Mesenchymal stem cell (in vitro differentiated cells and primary cell): Measurements from ENCODE around the gene DDX10.

Experiments
- DNase-seq: peaks from one replicate; pipeline ENCODE4 v3.0.0-alpha.2; 2013
- H2AFZ ChIP-seq: one replicate; pipeline ENCODE4 v1.6.1; 2013; ENCODE audit warnings: low read depth, mild to moderate bottlenecking, control low read depth, inconsistent platforms, low read length, moderate library complexity
- H2AK5ac ChIP-seq: 2 replicates; pipeline ENCODE4 v1.6.1; 2013; ENCODE audit warnings: low read length, moderate library complexity, mild to moderate bottlenecking, inconsistent platforms; ENCODE audit not compliant: severe bottlenecking
- H2BK120ac ChIP-seq: one replicate; pipeline ENCODE4 v1.6.1; 2013; ENCODE audit warnings: low read depth, mild to moderate bottlenecking, inconsistent platforms, low read length, moderate library complexity
- H2BK12ac ChIP-seq, 2 experiments: one replicate each; pipeline ENCODE4 v1.6.1; 2013; ENCODE audit warnings: inconsistent platforms in 2 of 2, low read length in 2 of 2, mild to moderate bottlenecking in 2 of 2, moderate library complexity in 2 of 2, control low read depth in 1 of 2
- H2BK15ac ChIP-seq: one replicate; pipeline ENCODE4 v1.6.1; 2013; ENCODE audit warnings: mild to moderate bottlenecking, low read depth, inconsistent platforms; ENCODE audit not compliant: poor library complexity, severe bottlenecking
- H2BK5ac ChIP-seq: 2 replicates; pipeline ENCODE4 v1.6.1; 2013; ENCODE audit warnings: low read depth, mild to moderate bottlenecking, low read length, control low read depth, inconsistent platforms; ENCODE audit not compliant: poor library complexity, severe bottlenecking
- H3K14ac ChIP-seq, 2 experiments: one replicate each; pipeline ENCODE4 v1.6.1; 2013; ENCODE audit warnings: inconsistent platforms in 2 of 2, low read length in 2 of 2, control low read depth in 1 of 2, mild to moderate bottlenecking in 1 of 2, moderate library complexity in 1 of 2
- H3K18ac ChIP-seq, 2 experiments: one replicate each; pipeline ENCODE4 v1.6.1; 2013; ENCODE audit warnings: inconsistent platforms in 2 of 2, low read length in 2 of 2, control low read depth in 1 of 2, low read depth in 1 of 2, mild to moderate bottlenecking in 1 of 2
- H3K23ac ChIP-seq, 2 experiments: one replicate each; pipeline ENCODE4 v1.6.1; 2013; ENCODE audit warnings: inconsistent platforms in 2 of 2, low read length in 2 of 2, mild to moderate bottlenecking in 2 of 2, moderate library complexity in 2 of 2, control low read depth in 1 of 2
- H3K27ac ChIP-seq: 2 replicates; pipeline ENCODE4 v1.5.1; 2013; ENCODE audit warnings: mild to moderate bottlenecking, moderate library complexity, low read length, control low read depth, inconsistent platforms; ENCODE audit not compliant: poor library complexity, severe bottlenecking
- H3K27me3 ChIP-seq, 2 experiments: 2 replicates each; pipeline versions ENCODE4 v1.6.1 to v1.7.0; 2013; ENCODE audit warnings: low read length in 2 of 2, mild to moderate bottlenecking in 2 of 2, moderate library complexity in 2 of 2, control low read depth in 1 of 2, inconsistent platforms in 1 of 2; ENCODE audit not compliant: control insufficient read depth in 1 of 2, insufficient read depth in 1 of 2
- H3K36me3 ChIP-seq, 2 experiments: 2 replicates each; pipeline versions ENCODE4 v1.6.1 to v1.7.0; 2013; ENCODE audit warnings: low read length in 2 of 2, control low read depth in 1 of 2, inconsistent platforms in 1 of 2, low read depth in 1 of 2, mild to moderate bottlenecking in 1 of 2; ENCODE audit not compliant: insufficient read depth in 2 of 2, control insufficient read depth in 1 of 2
- H3K4ac ChIP-seq, 2 experiments: one replicate each; pipeline ENCODE4 v1.6.1; 2013; ENCODE audit warnings: inconsistent platforms in 2 of 2, low read length in 2 of 2, mild to moderate bottlenecking in 2 of 2, moderate library complexity in 2 of 2, control low read depth in 1 of 2, low read depth in 1 of 2
- H3K4me1 ChIP-seq: 2 replicates; pipeline ENCODE4 v1.6.1; 2013; ENCODE audit warnings: low read depth, low read length, control low read depth; ENCODE audit not compliant: control insufficient read depth, insufficient read depth
- H3K4me2 ChIP-seq: 2 replicates; pipeline ENCODE4 v1.6.1; 2013; ENCODE audit warnings: low read length, mild to moderate bottlenecking, inconsistent platforms; ENCODE audit not compliant: poor library complexity, severe bottlenecking
- H3K4me3 ChIP-seq, 2 experiments: 2 replicates each; pipeline versions ENCODE4 v1.5.1 to v1.7.0; 2013; ENCODE audit warnings: low read length in 2 of 2, mild to moderate bottlenecking in 2 of 2, control low read depth in 1 of 2, low read depth in 1 of 2; ENCODE audit not compliant: insufficient read depth in 1 of 2
- H3K79me1 ChIP-seq: replicated peaks from 2 replicates; pipeline ENCODE4 v1.6.1; 2013; ENCODE audit warnings: mild to moderate bottlenecking, control low read depth, low read length, inconsistent platforms; ENCODE audit not compliant: poor library complexity, severe bottlenecking
- H3K9ac ChIP-seq: 2 replicates; pipeline ENCODE4 v1.7.0; 2013; ENCODE audit warnings: mild to moderate bottlenecking, low read length, moderate library complexity
- H3K9me3 ChIP-seq: 2 replicates; pipeline ENCODE4 v1.7.0; 2013; ENCODE audit warnings: mild to moderate bottlenecking, low read length; ENCODE audit not compliant: control insufficient read depth
- H4K8ac ChIP-seq: one replicate; pipeline ENCODE4 v1.6.1; 2013; ENCODE audit warnings: inconsistent platforms, mild to moderate bottlenecking, low read length, moderate library complexity
- H4K91ac ChIP-seq: one replicate; pipeline ENCODE4 v1.6.1; 2013; ENCODE audit warnings: mild to moderate bottlenecking, low read length, inconsistent platforms
- WGBS: methylation state at CpG from one replicate; pipeline ENCODE4 v1.1.7; 2013; ENCODE audit warnings: mixed read lengths; 5-methylcytosine and 5-hydroxymethylcytosine counted together

The DDX10 gene

DNA sequence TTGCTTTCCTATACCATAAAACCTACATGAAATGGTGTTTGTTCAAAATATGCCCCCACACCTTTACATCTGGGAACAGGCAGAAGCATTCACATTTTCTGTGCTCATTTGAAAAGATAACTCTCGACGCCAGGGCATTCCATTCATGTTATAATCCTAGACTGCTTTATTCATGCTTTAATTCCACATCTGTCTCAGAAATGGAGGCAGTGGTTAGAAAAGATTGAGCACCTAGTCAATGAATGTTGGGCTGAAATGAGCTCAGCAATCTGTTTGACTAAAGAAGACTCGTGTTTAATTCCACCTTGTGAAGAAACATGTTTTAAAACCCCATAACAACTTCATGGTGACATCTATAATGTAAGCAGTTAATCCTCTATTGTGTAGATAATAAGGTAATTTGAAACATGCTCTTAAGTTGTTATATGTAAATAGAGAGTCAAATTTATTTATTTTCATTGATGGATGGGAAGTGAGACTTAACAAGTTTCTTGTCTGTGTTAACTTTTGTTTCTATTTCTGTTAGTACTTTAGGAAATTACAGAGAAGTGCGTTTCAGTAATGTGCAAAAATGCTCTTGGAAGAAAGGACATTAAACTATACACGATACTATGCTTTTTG lies 217.5 kb downstream of the DDX10 start:
- Histone ChIP-seq H2BK120ac (no peak overlapping the region), H3K23ac (no peak overlapping the region), H4K8ac (no peak overlapping the region), H2AK5ac (no peak overlapping the region), H3K27me3 (no peaks in the 10 kb centered on the region), H3K4ac (no peak overlapping the region), H4K91ac (no peak overlapping the region), H3K36me3 (no peaks in the 10 kb centered on the region), H2BK15ac (no peak overlapping the region), H3K14ac (no peak overlapping the region), H3K9ac (no peak overlapping the region), H3K9me3 (no peaks in the 10 kb centered on the region), H2BK12ac (no peak overlapping the region), H2AFZ (no peak overlapping the region), H3K4me2 (no peak overlapping the region), H3K79me1 (peaks cover 10% of the 10 kb centered on the region), H2BK5ac (no peak overlapping the region), H3K18ac (no peak overlapping the region), H3K4me1 (no peaks in the 10 kb centered on the region), H3K4me3 (no peak overlapping the region), H3K27ac (no peak overlapping the region)
- peak; percentile 36 for DNase-seq
- WGBS = 63% methylated on average over 4 of the region's 5 CpGs

DNA sequence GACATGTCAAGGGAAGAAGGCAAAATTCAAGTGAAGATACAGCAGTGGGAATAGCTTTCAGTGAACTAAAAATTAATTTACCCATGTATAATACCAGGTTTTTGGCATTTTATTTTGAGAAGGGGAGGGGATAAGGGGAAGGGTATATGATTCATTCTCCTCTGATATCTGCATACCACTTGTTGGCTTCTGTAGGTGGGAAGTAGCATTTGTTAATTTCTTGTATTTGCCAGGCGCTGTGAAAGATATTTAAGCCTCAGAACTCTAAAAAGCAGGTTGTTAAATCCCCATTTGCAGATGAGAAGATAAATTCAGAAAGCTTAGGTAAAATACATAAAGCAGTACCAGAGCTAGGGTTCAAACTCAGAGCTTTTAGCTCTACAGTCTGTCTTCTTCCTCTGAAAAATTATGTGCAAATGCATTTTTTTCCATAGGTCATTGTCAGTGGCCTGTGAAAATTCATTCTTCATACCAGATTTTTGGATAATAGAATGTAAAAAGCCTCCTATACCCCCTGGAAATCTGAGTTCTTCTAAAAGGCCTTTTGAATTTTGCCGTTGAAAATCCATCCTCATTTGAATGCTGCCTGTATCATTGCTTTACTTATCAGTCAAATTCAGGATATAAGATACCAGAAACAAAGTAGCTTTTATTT lies 221.3 kb downstream of the DDX10 start:
- Histone ChIP-seq H3K4ac (no peak overlapping the region), H3K4me3 (no peak overlapping the region), H2BK120ac (no peak overlapping the region), H3K23ac (no peak overlapping the region), H3K27ac (peak overlapping the region; percentile 69), H3K9me3 (no peaks in the 10 kb centered on the region), H2AK5ac (no peak overlapping the region), H3K79me1 (peaks cover 7% of the 10 kb centered on the region), H2AFZ (no peak overlapping the region), H3K9ac (peak overlapping the region; percentile 28), H3K4me1 (no peaks in the 10 kb centered on the region), H2BK12ac (no peak overlapping the region), H3K36me3 (no peaks in the 10 kb centered on the region), H2BK5ac (no peak overlapping the region), H4K91ac (no peak overlapping the region), H3K14ac (no peak overlapping the region), H3K4me2 (no peak overlapping the region), H2BK15ac (no peak overlapping the region), H3K27me3 (no peaks in the 10 kb centered on the region), H4K8ac (no peak overlapping the region), H3K18ac (no peak overlapping the region)
- no peak for DNase-seq
- no CpG with 5 or more reads among the region's 2 CpGs for WGBS

DNA sequence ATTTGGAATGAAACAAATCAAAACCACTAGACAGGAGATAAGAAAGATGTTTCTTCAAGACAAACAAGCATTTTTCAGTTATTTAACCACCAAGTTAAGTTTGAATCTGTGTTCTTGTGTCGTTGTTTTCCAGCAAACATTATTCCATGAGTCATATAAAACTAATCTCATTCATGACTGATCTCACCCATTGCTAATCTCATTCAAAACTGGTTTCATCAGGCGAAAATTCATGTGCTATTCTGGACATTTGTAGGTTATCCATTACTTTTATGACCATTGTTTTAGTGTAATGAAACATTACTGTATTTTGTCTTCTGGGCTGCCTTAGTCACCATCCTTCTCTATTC lies 221.8 kb downstream of the DDX10 start:
- Histone ChIP-seq H2BK15ac (no peak overlapping the region), H2BK120ac (no peak overlapping the region), H3K18ac (no peak overlapping the region), H2BK5ac (no peak overlapping the region), H4K91ac (no peak overlapping the region), H3K23ac (no peak overlapping the region), H3K36me3 (no peaks in the 10 kb centered on the region), H2AK5ac (no peak overlapping the region), H3K4ac (no peak overlapping the region), H2BK12ac (no peak overlapping the region), H3K4me2 (no peak overlapping the region), H3K9me3 (no peaks in the 10 kb centered on the region), H4K8ac (no peak overlapping the region), H3K4me1 (no peaks in the 10 kb centered on the region), H3K79me1 (peaks cover 8% of the 10 kb centered on the region), H3K14ac (no peak overlapping the region), H3K27me3 (no peaks in the 10 kb centered on the region), H2AFZ (no peak overlapping the region), H3K9ac (peak overlapping the region; percentile 28), H3K27ac (peak overlapping the region; percentile 49), H3K4me3 (no peak overlapping the region)
- peak; percentile 30 for DNase-seq
- 83% methylated on average over 1 of the region's 2 CpGs for WGBS

DNA sequence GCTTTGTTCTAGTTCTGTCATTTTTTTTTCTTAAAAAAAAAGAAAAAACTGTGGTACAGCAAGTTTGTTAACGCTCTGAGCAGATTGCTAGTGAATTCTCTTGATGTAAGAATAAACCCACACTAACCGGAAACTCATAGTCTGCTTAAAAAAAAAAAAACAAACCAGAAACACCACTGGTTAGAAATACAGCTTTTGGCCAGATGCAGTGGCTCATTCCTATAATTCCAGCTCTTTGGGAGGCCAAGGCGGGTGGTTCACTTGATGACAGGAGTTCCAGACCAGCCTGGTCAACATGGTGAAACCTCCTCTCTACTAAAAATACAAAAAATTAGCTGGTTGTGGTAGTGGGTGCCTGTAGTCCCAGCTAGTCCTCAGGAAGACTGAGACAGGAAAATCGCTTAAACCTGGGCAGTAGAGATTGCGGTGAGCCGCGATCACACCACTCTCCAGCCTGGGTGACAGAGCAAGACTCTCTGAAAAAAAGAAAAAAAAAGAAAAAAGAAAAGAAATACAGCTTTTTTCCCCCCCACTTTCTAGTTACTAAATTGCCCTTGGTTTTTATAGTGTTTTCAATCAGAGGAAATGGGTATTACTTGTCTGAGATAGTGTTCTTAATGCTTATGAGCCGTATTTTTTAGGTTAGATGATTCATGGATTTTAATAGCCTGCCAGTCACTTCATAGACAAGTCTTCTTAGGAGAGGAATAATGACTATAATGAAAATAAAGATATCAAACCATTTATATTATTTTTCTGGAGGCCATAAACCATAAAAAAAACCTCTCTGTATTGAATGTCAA lies 222.8 kb downstream of the DDX10 start:
- Histone ChIP-seq H3K4ac (no peak overlapping the region), H4K91ac (no peak overlapping the region), H2BK15ac (no peak overlapping the region), H3K4me2 (no peak overlapping the region), H3K4me1 (no peaks in the 10 kb centered on the region), H2BK12ac (no peak overlapping the region), H3K27me3 (no peaks in the 10 kb centered on the region), H3K4me3 (no peak overlapping the region), H2AFZ (no peak overlapping the region), H3K36me3 (no peaks in the 10 kb centered on the region), H4K8ac (no peak overlapping the region), H3K79me1 (peaks cover 13% of the 10 kb centered on the region), H2BK5ac (peak overlapping the region; percentile 62), H3K14ac (no peak overlapping the region), H3K27ac (peak overlapping the region; percentile 84), H2AK5ac (no peak overlapping the region), H2BK120ac (no peak overlapping the region), H3K18ac (peak overlapping the region; percentile 6 to 86), H3K9ac (no peak overlapping the region), H3K23ac (no peak overlapping the region), H3K9me3 (no peaks in the 10 kb centered on the region)
- DNase-seq = no peak
- 85% methylated on average over 2 of the region's 8 CpGs for WGBS
